ENCODE results near the gene ADPRH.
"Not testable (repeated sequence)": the region's sequence is repeated elsewhere in the genome, so short reads cannot be mapped to it uniquely, and the experiment has no call there.

ADPRH gene

GRCh38 chr3:119548341-119548740 lies 31.0 kb upstream of the ADPRH start:
- Histone ChIP-seq H3K27me3 (ENCODE audit: insufficient read depth, low read length) (no peaks in the 10 kb centered on the region), H3K36me3 (ENCODE audit: insufficient read depth, low read length) (no peaks in the 10 kb centered on the region), H2AFZ (ENCODE audit: low read length, unreplicated experiment) (no peak overlapping the region), H3K79me2 (ENCODE audit: control insufficient read depth, insufficient read depth, low read length, unreplicated experiment) (no peaks in the 10 kb centered on the region), H3K27ac (ENCODE audit: low read depth, low read length) (no peak overlapping the region), H3K4me3 (ENCODE audit: low read depth, low read length) (no peak overlapping the region), H3K4me1 (ENCODE audit: control insufficient read depth, insufficient read depth, low read length, unreplicated experiment) (no peaks in the 10 kb centered on the region)

- no peak overlapping the region for H2AFZ ChIP-seq (ENCODE audit: low read length, unreplicated experiment)
- no peaks in the 10 kb centered on the region for H3K27me3 ChIP-seq (ENCODE audit: insufficient read depth, low read length)
- H3K36me3 ChIP-seq (ENCODE audit: insufficient read depth, low read length) = no peaks in the 10 kb centered on the region
- no peak overlapping the region for H3K27ac ChIP-seq (ENCODE audit: low read depth, low read length)
- H3K4me1 ChIP-seq (ENCODE audit: control insufficient read depth, insufficient read depth, low read length, unreplicated experiment) = no peaks in the 10 kb centered on the region
- H3K4me3 ChIP-seq (ENCODE audit: low read depth, low read length) = no peak overlapping the region
- H3K79me2 ChIP-seq (ENCODE audit: control insufficient read depth, insufficient read depth, low read length, unreplicated experiment) = no peaks in the 10 kb centered on the region
These were observed 28.9 kb upstream of the ADPRH start for GRCh38 chr3:119550192-119550910.

GRCh38 chr3:119551598-119551997 lies 27.7 kb upstream of the ADPRH start:
- no peaks in the 10 kb centered on the region for H3K36me3 ChIP-seq (ENCODE audit: insufficient read depth, low read length)
- H3K27ac ChIP-seq (ENCODE audit: low read depth, low read length) = no peak overlapping the region
- 0 out of 2 replicates have a peak, but pooled peaks cover 4% of the 10 kb centered on the region for H3K27me3 ChIP-seq (ENCODE audit: insufficient read depth, low read length)
- H3K79me2 ChIP-seq (ENCODE audit: control insufficient read depth, insufficient read depth, low read length, unreplicated experiment) = no peaks in the 10 kb centered on the region
- no peaks in the 10 kb centered on the region for H3K4me1 ChIP-seq (ENCODE audit: control insufficient read depth, insufficient read depth, low read length, unreplicated experiment)
- no peak overlapping the region for H3K4me3 ChIP-seq (ENCODE audit: low read depth, low read length)
- H2AFZ ChIP-seq (ENCODE audit: low read length, unreplicated experiment) = no peak overlapping the region

DNA sequence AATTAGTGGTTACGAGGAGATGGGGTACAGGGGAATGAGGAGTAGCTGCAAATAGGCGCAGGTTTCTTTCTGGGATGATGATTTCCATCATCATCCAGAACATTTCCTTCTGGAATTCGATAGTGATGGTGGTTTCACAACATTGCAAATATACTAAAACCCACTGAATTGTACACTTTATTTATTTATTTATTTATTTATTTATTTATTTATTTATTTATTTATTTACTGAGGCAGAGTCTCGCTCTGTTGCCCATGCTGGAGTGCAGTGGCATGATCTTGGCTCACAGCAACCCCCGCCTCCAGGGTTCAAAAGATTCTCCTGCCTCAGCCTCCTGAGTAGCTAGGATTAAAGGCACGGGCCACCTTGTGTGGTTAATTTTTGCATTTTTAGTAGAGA lies 26.4 kb upstream of the ADPRH start:
- H3K4me3 ChIP-seq (ENCODE audit: low read depth, low read length); H2AFZ ChIP-seq (ENCODE audit: low read length, unreplicated experiment); H3K79me2 ChIP-seq (ENCODE audit: control insufficient read depth, insufficient read depth, low read length, unreplicated experiment); H3K4me1 ChIP-seq (ENCODE audit: control insufficient read depth, insufficient read depth, low read length, unreplicated experiment); H3K27me3 ChIP-seq (ENCODE audit: insufficient read depth, low read length); H3K36me3 ChIP-seq (ENCODE audit: insufficient read depth, low read length); H3K27ac ChIP-seq (ENCODE audit: low read depth, low read length): not testable (repeated sequence)

- no peaks in the 10 kb centered on the region for H3K79me2 ChIP-seq (ENCODE audit: control insufficient read depth, insufficient read depth, low read length, unreplicated experiment)
- no peak overlapping the region for H2AFZ ChIP-seq (ENCODE audit: low read length, unreplicated experiment)
- H3K27ac ChIP-seq (ENCODE audit: low read depth, low read length) = no peak overlapping the region
- H3K4me3 ChIP-seq (ENCODE audit: low read depth, low read length) = no peak overlapping the region
- no peaks in the 10 kb centered on the region for H3K36me3 ChIP-seq (ENCODE audit: insufficient read depth, low read length)
- no peaks in the 10 kb centered on the region for H3K4me1 ChIP-seq (ENCODE audit: control insufficient read depth, insufficient read depth, low read length, unreplicated experiment)
- 0 out of 2 replicates have a peak, but pooled peaks cover 6% of the 10 kb centered on the region for H3K27me3 ChIP-seq (ENCODE audit: insufficient read depth, low read length)
These were observed 25.4 kb upstream of the ADPRH start for GRCh38 chr3:119553823-119554415.

GRCh38 chr3:119555309-119555735 lies 24.0 kb upstream of the ADPRH start:
- H2AFZ ChIP-seq (ENCODE audit: low read length, unreplicated experiment) = no peak overlapping the region
- no peaks in the 10 kb centered on the region for H3K36me3 ChIP-seq (ENCODE audit: insufficient read depth, low read length)
- 0 out of 2 replicates have a peak, but pooled peaks cover 6% of the 10 kb centered on the region for H3K27me3 ChIP-seq (ENCODE audit: insufficient read depth, low read length)
- H3K79me2 ChIP-seq (ENCODE audit: control insufficient read depth, insufficient read depth, low read length, unreplicated experiment) = no peaks in the 10 kb centered on the region
- no peak overlapping the region for H3K27ac ChIP-seq (ENCODE audit: low read depth, low read length)
- H3K4me1 ChIP-seq (ENCODE audit: control insufficient read depth, insufficient read depth, low read length, unreplicated experiment) = no peaks in the 10 kb centered on the region
- H3K4me3 ChIP-seq (ENCODE audit: low read depth, low read length) = no peak overlapping the region

DNA sequence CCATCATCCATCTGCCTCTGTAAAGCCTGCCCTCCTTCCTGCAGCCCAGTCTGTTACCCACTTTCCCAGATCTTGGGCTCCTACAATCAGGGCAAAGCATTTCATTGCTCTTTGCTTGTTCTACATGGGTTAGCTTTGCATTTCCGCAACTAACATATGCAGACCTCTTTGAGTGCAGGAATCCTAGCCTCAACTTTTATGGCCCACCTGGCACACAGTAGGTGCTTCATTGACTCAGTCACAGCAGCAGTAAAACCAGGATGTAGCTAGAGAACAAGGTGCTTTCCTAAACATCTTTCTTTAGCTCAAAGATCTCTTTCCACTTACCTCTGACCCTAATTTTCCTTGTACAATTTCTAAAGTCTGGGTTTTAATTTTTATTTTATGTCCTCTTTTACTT lies 23.4 kb upstream of the ADPRH start:
- H3K36me3 ChIP-seq (ENCODE audit: insufficient read depth, low read length) = no peaks in the 10 kb centered on the region
- no peak overlapping the region for H2AFZ ChIP-seq (ENCODE audit: low read length, unreplicated experiment)
- 0 out of 2 replicates have a peak, but pooled peaks cover 6% of the 10 kb centered on the region for H3K27me3 ChIP-seq (ENCODE audit: insufficient read depth, low read length)
- H3K4me1 ChIP-seq (ENCODE audit: control insufficient read depth, insufficient read depth, low read length, unreplicated experiment) = no peaks in the 10 kb centered on the region
- no peaks in the 10 kb centered on the region for H3K79me2 ChIP-seq (ENCODE audit: control insufficient read depth, insufficient read depth, low read length, unreplicated experiment)
- H3K27ac ChIP-seq (ENCODE audit: low read depth, low read length) = no peak overlapping the region
- no peak overlapping the region for H3K4me3 ChIP-seq (ENCODE audit: low read depth, low read length)

DNA sequence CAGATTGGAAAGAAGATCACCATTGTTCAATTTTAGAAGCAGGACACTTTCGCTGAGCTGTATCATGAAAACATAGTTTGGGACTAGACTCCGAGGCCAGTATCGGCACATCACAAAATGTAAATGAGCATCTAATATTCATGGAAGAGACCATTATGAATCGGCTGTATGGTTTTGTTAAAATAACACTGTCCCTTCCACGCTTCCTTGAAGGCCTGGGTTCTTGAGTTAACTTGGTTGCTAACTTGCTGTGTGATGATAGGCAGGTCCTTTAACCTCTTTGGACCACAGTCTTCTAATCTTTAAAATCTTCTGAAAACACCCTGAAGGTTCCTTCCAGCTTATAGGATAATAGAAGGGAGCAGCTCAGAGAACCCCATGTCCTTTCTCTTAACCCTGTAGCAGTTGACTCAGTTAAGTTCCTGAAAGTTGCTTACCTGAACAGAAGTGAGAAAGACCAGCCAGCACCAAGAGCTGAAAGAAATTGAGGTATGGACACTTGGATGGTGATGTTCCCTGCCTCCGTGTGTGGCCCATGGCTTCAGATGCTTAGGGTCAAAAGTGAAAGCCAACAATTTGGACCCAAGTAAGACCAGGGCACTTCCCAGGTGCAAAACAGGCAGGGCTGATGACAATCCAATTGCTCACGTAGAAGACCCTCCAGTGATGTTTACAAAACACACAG lies 22.0 kb upstream of the ADPRH start:
- H3K4me1 ChIP-seq (ENCODE audit: control insufficient read depth, insufficient read depth, low read length, unreplicated experiment) = no peaks in the 10 kb centered on the region
- H3K79me2 ChIP-seq (ENCODE audit: control insufficient read depth, insufficient read depth, low read length, unreplicated experiment) = no peaks in the 10 kb centered on the region
- 0 out of 2 replicates have a peak, but pooled peaks cover 6% of the 10 kb centered on the region for H3K27me3 ChIP-seq (ENCODE audit: insufficient read depth, low read length)
- no peak overlapping the region for H3K4me3 ChIP-seq (ENCODE audit: low read depth, low read length)
- H2AFZ ChIP-seq (ENCODE audit: low read length, unreplicated experiment) = no peak overlapping the region
- H3K27ac ChIP-seq (ENCODE audit: low read depth, low read length) = no peak overlapping the region
- H3K36me3 ChIP-seq (ENCODE audit: insufficient read depth, low read length) = no peaks in the 10 kb centered on the region

- H3K4me1 ChIP-seq (ENCODE audit: control insufficient read depth, insufficient read depth, low read length, unreplicated experiment) = no peaks in the 10 kb centered on the region
- 0 out of 2 replicates have a peak, but pooled peaks cover 6% of the 10 kb centered on the region for H3K27me3 ChIP-seq (ENCODE audit: insufficient read depth, low read length)
- H3K4me3 ChIP-seq (ENCODE audit: low read depth, low read length) = no peak overlapping the region
- no peaks in the 10 kb centered on the region for H3K36me3 ChIP-seq (ENCODE audit: insufficient read depth, low read length)
- H3K79me2 ChIP-seq (ENCODE audit: control insufficient read depth, insufficient read depth, low read length, unreplicated experiment) = no peaks in the 10 kb centered on the region
- H2AFZ ChIP-seq (ENCODE audit: low read length, unreplicated experiment) = no peak overlapping the region
- H3K27ac ChIP-seq (ENCODE audit: low read depth, low read length) = no peak overlapping the region
These were observed 21.4 kb upstream of the ADPRH start for GRCh38 chr3:119557877-119558269.

- no peaks in the 10 kb centered on the region for H3K36me3 ChIP-seq (ENCODE audit: insufficient read depth, low read length)
- H3K79me2 ChIP-seq (ENCODE audit: control insufficient read depth, insufficient read depth, low read length, unreplicated experiment) = no peaks in the 10 kb centered on the region
- no peak overlapping the region for H3K27ac ChIP-seq (ENCODE audit: low read depth, low read length)
- no peak overlapping the region for H3K4me3 ChIP-seq (ENCODE audit: low read depth, low read length)
- 0 out of 2 replicates have a peak, but pooled peaks cover 6% of the 10 kb centered on the region for H3K27me3 ChIP-seq (ENCODE audit: insufficient read depth, low read length)
- no peaks in the 10 kb centered on the region for H3K4me1 ChIP-seq (ENCODE audit: control insufficient read depth, insufficient read depth, low read length, unreplicated experiment)
- H2AFZ ChIP-seq (ENCODE audit: low read length, unreplicated experiment) = no peak overlapping the region
These were observed 20.5 kb upstream of the ADPRH start for GRCh38 chr3:119558626-119559317.

All from ACC112 (cell line).